ENCODE results near the gene ANKRD44. TPM values are rescaled to one million over a fixed set of nuclear protein-coding genes. Genes with fewer than 3 reads are reported as not detected.

Gene ANKRD44
- total RNA-seq, 2 donors from 2014 or later, result 7.0 to 7.9 TPM

DNA sequence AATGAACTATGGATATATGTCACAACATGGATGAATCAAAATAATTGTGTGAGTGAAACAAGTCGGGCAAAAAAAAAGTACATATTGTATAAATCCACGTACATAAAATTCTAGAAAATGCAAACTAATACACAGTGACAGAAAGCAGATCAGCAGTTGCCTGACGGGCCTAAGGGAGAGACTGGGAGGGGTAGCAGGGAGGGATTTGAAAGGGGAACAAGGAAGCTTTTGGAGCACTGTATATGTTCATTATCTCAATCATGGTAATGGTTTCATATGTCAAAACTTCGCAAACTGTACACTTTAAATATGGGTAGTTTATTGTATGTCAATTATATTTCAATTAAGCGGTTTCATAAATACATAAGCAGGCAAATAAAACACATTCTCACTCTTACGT lies 153.8 kb downstream of the ANKRD44 start:
- Histone ChIP-seq H3K36me3 (no peaks in the 10 kb centered on the region), H3K27me3 (no peaks in the 10 kb centered on the region), H3K27ac (no peak overlapping the region), H3K4me1 (no peaks in the 10 kb centered on the region), H3K4me3 (no peak overlapping the region), H3K9me3 (no peaks in the 10 kb centered on the region), H3K9ac (ENCODE audit: low read depth in 2 of 2, low read length in 2 of 2) (no peak overlapping the region)
- intact Hi-C loops (cut with DNase I), result no loop called here
- no peak for DNase-seq
- TF ChIP-seq, protein P1, sequence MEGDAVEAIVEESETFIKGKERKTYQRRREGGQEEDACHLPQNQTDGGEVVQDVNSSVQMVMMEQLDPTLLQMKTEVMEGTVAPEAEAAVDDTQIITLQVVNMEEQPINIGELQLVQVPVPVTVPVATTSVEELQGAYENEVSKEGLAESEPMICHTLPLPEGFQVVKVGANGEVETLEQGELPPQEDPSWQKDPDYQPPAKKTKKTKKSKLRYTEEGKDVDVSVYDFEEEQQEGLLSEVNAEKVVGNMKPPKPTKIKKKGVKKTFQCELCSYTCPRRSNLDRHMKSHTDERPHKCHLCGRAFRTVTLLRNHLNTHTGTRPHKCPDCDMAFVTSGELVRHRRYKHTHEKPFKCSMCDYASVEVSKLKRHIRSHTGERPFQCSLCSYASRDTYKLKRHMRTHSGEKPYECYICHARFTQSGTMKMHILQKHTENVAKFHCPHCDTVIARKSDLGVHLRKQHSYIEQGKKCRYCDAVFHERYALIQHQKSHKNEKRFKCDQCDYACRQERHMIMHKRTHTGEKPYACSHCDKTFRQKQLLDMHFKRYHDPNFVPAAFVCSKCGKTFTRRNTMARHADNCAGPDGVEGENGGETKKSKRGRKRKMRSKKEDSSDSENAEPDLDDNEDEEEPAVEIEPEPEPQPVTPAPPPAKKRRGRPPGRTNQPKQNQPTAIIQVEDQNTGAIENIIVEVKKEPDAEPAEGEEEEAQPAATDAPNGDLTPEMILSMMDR (IDR thresholded peaks at IDR 0.05), result no peak

DNA sequence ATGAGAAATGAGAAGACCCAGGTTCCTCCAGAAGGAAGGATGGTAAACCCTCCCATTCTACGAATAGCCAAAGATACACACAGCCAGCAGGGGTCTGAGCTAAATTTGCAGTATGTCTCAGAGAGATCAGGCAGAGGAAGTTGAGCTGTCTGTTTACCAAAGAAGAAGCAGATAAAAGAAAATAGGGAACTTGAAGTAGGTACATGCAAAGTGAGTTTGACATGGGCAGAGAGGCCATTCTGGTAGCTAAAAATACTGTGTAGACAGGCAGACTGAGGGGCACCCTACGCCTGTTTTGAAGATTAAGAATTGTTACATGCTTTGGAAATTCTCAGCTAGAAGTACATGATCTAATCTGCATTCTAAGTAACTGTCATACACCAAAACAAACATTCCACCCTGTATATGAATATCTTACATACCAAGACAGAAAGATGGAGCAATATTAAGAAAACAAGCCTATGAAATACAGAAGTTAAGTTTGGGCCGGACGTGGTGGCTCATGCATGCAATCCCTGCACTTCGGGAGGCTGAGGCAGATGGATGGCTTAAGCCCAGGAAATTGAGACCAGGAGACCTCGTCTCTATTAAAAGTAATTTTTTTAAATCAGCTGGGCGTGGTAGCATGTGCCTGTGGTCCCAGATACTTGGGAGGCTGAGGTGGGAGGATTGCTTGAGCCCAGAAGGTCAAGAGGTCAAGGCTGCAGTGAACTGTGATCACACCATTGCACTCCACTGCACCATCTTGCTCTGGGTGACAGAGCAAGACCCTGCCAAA lies 157.9 kb downstream of the ANKRD44 start:
- H3K4me1 ChIP-seq, result no peaks in the 10 kb centered on the region
- intact Hi-C loops (cut with DNase I), result no loop called here
- no peak overlapping the region for H3K4me3 ChIP-seq
- no peaks in the 10 kb centered on the region for H3K36me3 ChIP-seq
- DNase-seq, result no peak
- H3K9me3 ChIP-seq, result no peaks in the 10 kb centered on the region
- no peak overlapping the region for H3K9ac ChIP-seq (ENCODE audit: low read depth in 2 of 2, low read length in 2 of 2)
- peak overlapping the region; percentile 12 for H3K27ac ChIP-seq
- TF ChIP-seq, protein P1 (IDR thresholded peaks at IDR 0.05), result no peak
- no peaks in the 10 kb centered on the region for H3K27me3 ChIP-seq

DNA sequence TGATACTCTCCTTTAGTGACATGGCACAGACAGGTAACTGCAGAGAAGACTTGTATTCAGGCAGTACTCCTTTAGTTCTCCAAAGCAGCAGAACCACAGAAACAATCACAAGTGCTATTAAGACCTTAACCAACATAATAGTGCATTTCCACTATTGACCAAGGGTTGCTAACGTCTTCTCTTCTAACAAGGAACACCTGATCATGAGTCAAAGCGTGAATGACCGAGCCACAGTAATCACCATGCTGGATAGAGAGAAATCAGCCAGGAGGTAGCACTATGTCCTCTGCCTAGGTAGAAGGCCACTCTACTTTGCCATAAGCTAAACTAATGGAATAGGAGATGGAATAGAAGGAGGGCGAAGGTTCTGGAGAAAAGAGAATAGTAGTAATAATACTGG lies 161.0 kb downstream of the ANKRD44 start:
- intact Hi-C loops (cut with DNase I), result no loop called here
- Histone ChIP-seq H3K36me3 (no peaks in the 10 kb centered on the region), H3K9ac (ENCODE audit: low read depth in 2 of 2, low read length in 2 of 2) (no peak overlapping the region), H3K9me3 (no peaks in the 10 kb centered on the region), H3K4me3 (no peak overlapping the region), H3K27ac (no peak overlapping the region), H3K4me1 (no peaks in the 10 kb centered on the region), H3K27me3 (no peaks in the 10 kb centered on the region)
- no peak for DNase-seq
- TF ChIP-seq, protein P1 (IDR thresholded peaks at IDR 0.05), result no peak

DNA sequence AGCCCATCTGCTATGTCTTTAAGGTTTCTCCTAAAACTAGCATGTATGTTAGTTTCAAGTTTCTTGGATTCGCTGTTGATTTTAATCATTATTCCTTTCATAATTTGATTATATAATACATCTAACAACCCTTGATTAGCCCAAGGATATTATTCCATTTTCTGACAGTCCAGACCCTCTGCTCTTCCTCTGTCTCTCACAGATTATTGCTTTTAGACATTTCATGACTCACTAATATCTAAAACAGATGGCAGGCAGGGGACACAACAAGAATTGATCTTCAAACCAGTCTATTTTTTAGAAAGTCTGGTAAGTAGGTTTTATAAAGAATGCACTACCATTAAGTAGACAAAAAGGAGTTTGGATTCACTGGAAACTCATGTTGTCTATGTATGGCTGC lies 162.2 kb downstream of the ANKRD44 start:
- Histone ChIP-seq H3K4me1 (no peaks in the 10 kb centered on the region), H3K9ac (ENCODE audit: low read depth in 2 of 2, low read length in 2 of 2) (no peak overlapping the region), H3K9me3 (no peaks in the 10 kb centered on the region), H3K27ac (no peak overlapping the region), H3K4me3 (no peak overlapping the region), H3K27me3 (no peaks in the 10 kb centered on the region), H3K36me3 (no peaks in the 10 kb centered on the region)
- TF ChIP-seq, protein P1 (IDR thresholded peaks at IDR 0.05), result no peak
- intact Hi-C loops (cut with DNase I), result no loop called here
- no peak for DNase-seq

DNA sequence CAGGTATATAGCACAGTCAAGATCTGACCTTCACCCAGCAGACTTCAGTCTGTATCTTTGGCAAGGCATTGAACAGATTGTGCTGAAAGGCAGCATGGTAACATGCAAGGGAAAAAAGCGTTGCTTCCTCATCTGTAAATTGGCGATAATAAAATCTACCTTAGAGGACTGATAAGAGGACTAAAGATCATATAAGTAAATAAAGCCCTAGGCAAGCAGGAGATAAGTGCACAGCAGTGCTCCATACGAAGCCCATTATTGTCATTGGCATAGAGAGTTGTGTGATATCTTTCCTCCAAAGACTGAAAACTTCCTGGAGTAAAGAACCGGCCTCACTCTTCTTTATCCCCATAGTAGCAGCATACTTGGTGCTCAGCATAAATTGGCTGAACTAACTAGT lies 162.6 kb downstream of the ANKRD44 start:
- no peak overlapping the region for H3K9ac ChIP-seq (ENCODE audit: low read depth in 2 of 2, low read length in 2 of 2)
- peak; percentile 45 for DNase-seq
- intact Hi-C loops (cut with DNase I), result no loop called here
- TF ChIP-seq, protein P1 (IDR thresholded peaks at IDR 0.05), result no peak
- H3K27ac ChIP-seq, result peak overlapping the region; percentile 20
- H3K4me1 ChIP-seq, result no peaks in the 10 kb centered on the region
- no peak overlapping the region for H3K4me3 ChIP-seq
- H3K9me3 ChIP-seq, result no peaks in the 10 kb centered on the region
- H3K27me3 ChIP-seq, result no peaks in the 10 kb centered on the region
- H3K36me3 ChIP-seq, result no peaks in the 10 kb centered on the region

Data from colonic mucosa (tissue), 4 donors.